HCT116 (cell line): ENCODE results near the gene CFAP57. TPM values are rescaled to one million over a fixed set of nuclear protein-coding genes. Genes with fewer than 3 reads are reported as not detected.
A peak's percentile ranks its signal among the peaks of the same experiment; 100 is the strongest.

Experiments
- ATAC-seq: fragments of 200-7000 bp; cut with Tn5 transposase; 2 replicates; pipeline ENCODE4 v1.9.1; 2020; ENCODE audit warnings: mild to moderate bottlenecking, moderate library complexity
- BruUV-seq: library from RNA; stranded (reverse); fragments of 400-500 nt; replicated peaks from 2 replicates; lab custom pipeline; 2021; lab: Mats Ljungman, UMichigan
- CTCF ChIA-PET: fragments of 300-600 bp; sonication (Branson Sonifier 250); formaldehyde crosslinking; loops from one replicate; lab custom pipeline; 2021; ENCODE audit warnings: antibody characterized with exemption; lab: Charles Lee
- POLR2A ChIA-PET: fragments of 300-600, 350-600 bp; sonication (Branson Sonifier 250); formaldehyde crosslinking; loops from one replicate; lab custom pipeline; 2021; ENCODE audit warnings: antibody characterized with exemption; lab: Charles Lee
- RAD21 ChIA-PET, 2 experiments: fragments of 300-600 bp; sonication (Branson Sonifier 250); formaldehyde crosslinking; loops; one replicate each; lab custom pipeline; 2023; ENCODE audit warnings: low total read pairs in 2 of 2; ENCODE audit not compliant: uncharacterized antibody in 2 of 2, unreplicated experiment in 2 of 2, low non-redundant PET in 1 of 2; lab: Charles Lee
- DNase-seq: peaks from one replicate; pipeline ENCODE4 v3.0.0-alpha.2; 2010; ENCODE audit warnings: low read depth, low spot score
- H2AFZ ChIP-seq: fragments of 200-600 bp; shearing (Covaris generic), sonication (generic); 2 replicates; pipeline ENCODE4 v1.6.1; 2017; ENCODE audit warnings: low read depth, mixed run types, mixed read lengths, antibody characterized with exemption, low read length; ENCODE audit not compliant: poor library complexity, severe bottlenecking
- H3K27ac ChIP-seq: 2 replicates; pipeline ENCODE4 v1.5.1; 2012; ENCODE audit warnings: low read depth, low read length
- H3K27me3 ChIP-seq: fragments of 200-600 bp; sonication (generic); 2 replicates; pipeline ENCODE4 v1.6.1; 2016; ENCODE audit warnings: mixed run types, low read length, mixed read lengths; ENCODE audit not compliant: insufficient read depth
- H3K36me3 ChIP-seq, 2 experiments: fragments of 200-500 bp in 1 of 2; fragments of 200-600 bp in 1 of 2; sonication (Bioruptor generic) in 1 of 2; sonication (generic) in 1 of 2; 2 replicates each; pipeline versions ENCODE4 v1.5.1 to v1.6.1; 2014 to 2016; ENCODE audit warnings: low read length in 2 of 2, inconsistent platforms in 1 of 2, mixed read lengths in 1 of 2, mixed run types in 1 of 2; ENCODE audit not compliant: insufficient read depth in 2 of 2, control insufficient read depth in 1 of 2
- H3K4me1 ChIP-seq, 2 experiments: fragments of 200-600 bp in 1 of 2; sonication (generic) in 1 of 2; 2 replicates each; pipeline versions ENCODE4 v1.5.1 to v1.6.1; 2012 to 2017; ENCODE audit warnings: low read length in 2 of 2, inconsistent platforms in 1 of 2, mild to moderate bottlenecking in 1 of 2, mixed read lengths in 1 of 2, mixed run types in 1 of 2, moderate library complexity in 1 of 2; ENCODE audit not compliant: insufficient read depth in 2 of 2, control insufficient read depth in 1 of 2
- H3K4me2 ChIP-seq: fragments of 200-600 bp; sonication (generic); 2 replicates; pipeline ENCODE4 v1.6.1; 2017; ENCODE audit warnings: mixed run types, low read length, mixed read lengths
- H3K4me3 ChIP-seq, 2 experiments: fragments of 200-600 bp in 1 of 2; sonication (generic) in 1 of 2; replicated peaks in 1 of 2; 2 replicates each; pipeline ENCODE4 v1.5.1; 2011 to 2016; ENCODE audit warnings: low read length in 2 of 2, control low read depth in 1 of 2, low read depth in 1 of 2, mild to moderate bottlenecking in 1 of 2, mixed read lengths in 1 of 2, mixed run types in 1 of 2
- H3K79me2 ChIP-seq: fragments of 200-600 bp; sonication (generic); 2 replicates; pipeline ENCODE4 v1.6.1; 2017; ENCODE audit warnings: mild to moderate bottlenecking, mixed run types, low read length, moderate library complexity, mixed read lengths; ENCODE audit not compliant: insufficient read depth
- H3K9ac ChIP-seq: fragments of 200-600 bp; sonication (generic); 2 replicates; pipeline ENCODE4 v1.6.1; 2016; ENCODE audit warnings: low read length, mixed read lengths
- H3K9me2 ChIP-seq: fragments of 200-600 bp; sonication (generic), shearing (Covaris generic); 2 replicates; pipeline ENCODE4 v1.6.1; 2017; ENCODE audit warnings: mixed run types, mild to moderate bottlenecking, moderate library complexity; ENCODE audit not compliant: insufficient read depth
- H3K9me3 ChIP-seq, 2 experiments: fragments of 200-500 bp in 1 of 2; fragments of 200-600 bp in 1 of 2; sonication (Bioruptor generic) in 1 of 2; sonication (generic) in 1 of 2; 2 replicates each; pipeline ENCODE4 v1.6.1; 2014 to 2017; ENCODE audit warnings: low read length in 2 of 2, mixed read lengths in 2 of 2, inconsistent platforms in 1 of 2, low read depth in 1 of 2, mild to moderate bottlenecking in 1 of 2, mixed run types in 1 of 2, moderate library complexity in 1 of 2; ENCODE audit not compliant: control insufficient read depth in 1 of 2, insufficient read depth in 1 of 2
- H4K20me1 ChIP-seq: fragments of 200-600 bp; sonication (generic), shearing (Covaris generic); 2 replicates; pipeline ENCODE4 v1.6.1; 2017; ENCODE audit warnings: mixed run types, mild to moderate bottlenecking, moderate library complexity; ENCODE audit not compliant: insufficient read depth
- CEBPB ChIP-seq: IDR thresholded peaks from 2 replicates; pipeline ENCODE4 v1.6.1; 2012; ENCODE audit warnings: low read depth
- ELF1 ChIP-seq: IDR thresholded peaks from 2 replicates; pipeline ENCODE4 v1.6.1; 2012; ENCODE audit warnings: low read depth, borderline replicate concordance
- EZH2 ChIP-seq: fragments of 200-600 bp; sonication (generic); IDR thresholded peaks from 2 replicates; pipeline ENCODE4 v1.6.1; 2017; ENCODE audit warnings: antibody characterized with exemption, mixed run types
- EZH2phosphoT487 ChIP-seq: fragments of 200-600 bp; IDR thresholded peaks from 2 replicates; pipeline ENCODE4 v1.6.1; 2018; ENCODE audit warnings: antibody characterized with exemption, borderline replicate concordance
- JUND ChIP-seq: IDR thresholded peaks from 2 replicates; pipeline ENCODE4 v1.6.1; 2012
- POLR2A ChIP-seq: IDR thresholded peaks from 2 replicates; pipeline ENCODE4 v1.7.0; 2011; ENCODE audit warnings: borderline replicate concordance; ENCODE audit not compliant: insufficient read depth, insufficient read length; ENCODE audit errors: extremely low read depth
- POLR2AphosphoS5 ChIP-seq: IDR thresholded peaks from 2 replicates; pipeline ENCODE4 v1.6.1; 2011; ENCODE audit warnings: mild to moderate bottlenecking, low read depth, low read length, moderate library complexity
- SRF ChIP-seq: IDR thresholded peaks from 2 replicates; pipeline ENCODE4 v1.6.1; 2012; ENCODE audit warnings: low read depth
- TCF7L2 ChIP-seq: IDR thresholded peaks from 2 replicates; pipeline ENCODE4 v1.7.0; 2011; ENCODE audit warnings: borderline replicate concordance, inconsistent platforms; ENCODE audit not compliant: insufficient read depth, insufficient read length; ENCODE audit errors: extremely low read depth
- intact Hi-C: fragments of 100-400 bp; cut with micrococcal nuclease; formaldehyde crosslinking; loops from 2 replicates; pipeline ENCODE4 v1.10.0; 2022
- total RNA-seq: library from RNA; stranded (reverse); gene quantifications from one replicate; pipeline ENCODE4 v1.2.1, GENCODE V29; 2021; ENCODE audit not compliant: unreplicated experiment
- TF ChIP-seq, protein P1 (sequence below), 3 experiments: fragments of 200-600 bp in 1 of 3; sonication (generic) in 1 of 3; IDR thresholded peaks in 2 of 3; conservative IDR thresholded peaks in 1 of 3; 2 replicates each; pipeline ENCODE4 v1.5.1; 2012 to 2017; ENCODE audit warnings: low read depth in 2 of 3, low read length in 2 of 3, antibody characterized with exemption in 1 of 3, borderline replicate concordance in 1 of 3, control low read depth in 1 of 3, mild to moderate bottlenecking in 1 of 3, mixed read lengths in 1 of 3, mixed run types in 1 of 3, moderate library complexity in 1 of 3; ENCODE audit not compliant: insufficient read depth in 1 of 3
- TF ChIP-seq, protein P2 (sequence below): IDR thresholded peaks from 2 replicates; pipeline ENCODE4 v1.6.1; 2011; ENCODE audit warnings: mild to moderate bottlenecking, low read length, moderate library complexity; ENCODE audit not compliant: insufficient replicate concordance; ENCODE audit errors: extremely low read depth
- TF ChIP-seq, protein P3 (sequence below): IDR thresholded peaks from 2 replicates; pipeline ENCODE4 v1.6.1; 2012
- TF ChIP-seq, protein P4 (sequence below): IDR thresholded peaks from 2 replicates; pipeline ENCODE4 v1.6.1; 2012; ENCODE audit warnings: low read depth

Gene CFAP57
- total RNA-seq, 1 experiment from 2014 or later, result 0.49 TPM

DNA sequence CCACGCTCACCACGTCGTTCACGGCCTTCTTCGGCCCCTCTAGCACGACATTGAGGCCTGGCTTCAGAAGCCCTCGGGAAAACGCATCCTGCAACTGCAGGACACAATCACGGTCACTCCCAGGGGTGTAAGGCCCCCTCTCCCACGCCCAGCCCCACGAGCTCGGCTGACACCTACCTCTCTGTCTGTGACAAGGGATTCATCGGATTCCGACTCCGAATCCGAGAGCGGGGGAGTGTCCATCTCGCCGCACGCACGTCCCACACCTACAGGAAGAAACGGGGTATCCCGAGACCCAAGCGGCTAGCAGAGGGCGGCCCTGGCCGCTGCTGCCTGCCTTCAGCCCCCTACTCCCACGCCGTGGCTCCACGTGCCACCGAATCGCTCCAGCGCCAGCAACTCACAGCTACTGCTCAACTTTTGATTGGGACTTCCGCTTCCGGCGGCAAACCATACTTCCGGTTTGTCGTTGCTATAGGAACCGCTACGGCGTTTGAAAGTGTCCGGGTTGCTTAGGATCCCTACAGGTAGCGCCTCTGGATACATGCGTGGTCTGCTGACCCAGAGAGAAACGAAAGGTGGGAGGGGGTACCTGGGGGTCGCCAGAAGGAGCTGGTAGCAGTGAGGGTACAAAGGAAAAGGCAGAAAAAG, at the start of gene CFAP57, which contains the start of gene EBNA1BP2 (continued):
- TF ChIP-seq, protein P1, sequence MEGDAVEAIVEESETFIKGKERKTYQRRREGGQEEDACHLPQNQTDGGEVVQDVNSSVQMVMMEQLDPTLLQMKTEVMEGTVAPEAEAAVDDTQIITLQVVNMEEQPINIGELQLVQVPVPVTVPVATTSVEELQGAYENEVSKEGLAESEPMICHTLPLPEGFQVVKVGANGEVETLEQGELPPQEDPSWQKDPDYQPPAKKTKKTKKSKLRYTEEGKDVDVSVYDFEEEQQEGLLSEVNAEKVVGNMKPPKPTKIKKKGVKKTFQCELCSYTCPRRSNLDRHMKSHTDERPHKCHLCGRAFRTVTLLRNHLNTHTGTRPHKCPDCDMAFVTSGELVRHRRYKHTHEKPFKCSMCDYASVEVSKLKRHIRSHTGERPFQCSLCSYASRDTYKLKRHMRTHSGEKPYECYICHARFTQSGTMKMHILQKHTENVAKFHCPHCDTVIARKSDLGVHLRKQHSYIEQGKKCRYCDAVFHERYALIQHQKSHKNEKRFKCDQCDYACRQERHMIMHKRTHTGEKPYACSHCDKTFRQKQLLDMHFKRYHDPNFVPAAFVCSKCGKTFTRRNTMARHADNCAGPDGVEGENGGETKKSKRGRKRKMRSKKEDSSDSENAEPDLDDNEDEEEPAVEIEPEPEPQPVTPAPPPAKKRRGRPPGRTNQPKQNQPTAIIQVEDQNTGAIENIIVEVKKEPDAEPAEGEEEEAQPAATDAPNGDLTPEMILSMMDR (IDR thresholded peaks at IDR 0.05 in 2 of 3, conservative IDR thresholded peaks at IDR 0.05 in 1 of 3; ENCODE audit: borderline replicate concordance in 1 of 3, insufficient read depth in 1 of 3, low read depth in 2 of 3, low read length in 2 of 3), result no peak
- TF ChIP-seq EZH2phosphoT487 (no peak), ELF1 (peak; percentile 89), JUND (no peak)

DNA sequence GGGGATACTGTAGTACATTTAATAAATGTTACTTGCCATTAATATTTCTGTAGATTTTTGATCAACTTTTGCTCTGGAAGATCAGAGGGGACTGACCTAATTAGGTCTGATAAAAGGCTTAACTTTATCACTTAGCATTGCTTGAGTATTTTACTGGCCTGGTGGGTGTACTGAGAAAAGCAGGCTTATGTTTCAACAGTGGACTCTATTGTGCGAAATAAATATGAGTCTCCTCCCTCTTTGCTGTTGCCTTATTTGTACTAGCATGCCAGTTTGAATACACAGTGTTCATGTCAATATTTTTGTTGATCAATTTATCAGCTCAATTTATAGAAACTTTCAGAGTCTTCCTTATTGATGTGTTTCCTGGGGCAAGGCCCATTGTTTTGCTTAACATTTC, 49.1 kb upstream of the CFAP57 start:
- intact Hi-C loops, result no loop called here
- no peaks in the 10 kb centered on the region for H3K4me1 ChIP-seq
- H3K9ac ChIP-seq, result no peak overlapping the region
- no peak for ATAC-seq
- H3K4me3 ChIP-seq, result no peak overlapping the region
- ChIA-PET CTCF (interaction anchor here (0.9 kb wide), 1 partner anchor 21 kb away, joined by 3 read pairs; no protein-coding TSS in a partner anchor), POLR2A (no interaction called here), RAD21 (interaction anchor here in 1 of 2 experiments (0.6 kb wide), 1 partner anchor 210 kb away, joined by 3 read pairs; no protein-coding TSS in a partner anchor)
- TF ChIP-seq, protein P2, sequence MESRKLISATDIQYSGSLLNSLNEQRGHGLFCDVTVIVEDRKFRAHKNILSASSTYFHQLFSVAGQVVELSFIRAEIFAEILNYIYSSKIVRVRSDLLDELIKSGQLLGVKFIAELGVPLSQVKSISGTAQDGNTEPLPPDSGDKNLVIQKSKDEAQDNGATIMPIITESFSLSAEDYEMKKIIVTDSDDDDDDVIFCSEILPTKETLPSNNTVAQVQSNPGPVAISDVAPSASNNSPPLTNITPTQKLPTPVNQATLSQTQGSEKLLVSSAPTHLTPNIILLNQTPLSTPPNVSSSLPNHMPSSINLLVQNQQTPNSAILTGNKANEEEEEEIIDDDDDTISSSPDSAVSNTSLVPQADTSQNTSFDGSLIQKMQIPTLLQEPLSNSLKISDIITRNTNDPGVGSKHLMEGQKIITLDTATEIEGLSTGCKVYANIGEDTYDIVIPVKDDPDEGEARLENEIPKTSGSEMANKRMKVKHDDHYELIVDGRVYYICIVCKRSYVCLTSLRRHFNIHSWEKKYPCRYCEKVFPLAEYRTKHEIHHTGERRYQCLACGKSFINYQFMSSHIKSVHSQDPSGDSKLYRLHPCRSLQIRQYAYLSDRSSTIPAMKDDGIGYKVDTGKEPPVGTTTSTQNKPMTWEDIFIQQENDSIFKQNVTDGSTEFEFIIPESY, result no peak
- TF ChIP-seq, protein P3, sequence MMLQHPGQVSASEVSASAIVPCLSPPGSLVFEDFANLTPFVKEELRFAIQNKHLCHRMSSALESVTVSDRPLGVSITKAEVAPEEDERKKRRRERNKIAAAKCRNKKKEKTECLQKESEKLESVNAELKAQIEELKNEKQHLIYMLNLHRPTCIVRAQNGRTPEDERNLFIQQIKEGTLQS, result no peak
- TF ChIP-seq SRF, result no peak
- TF ChIP-seq, protein P4, sequence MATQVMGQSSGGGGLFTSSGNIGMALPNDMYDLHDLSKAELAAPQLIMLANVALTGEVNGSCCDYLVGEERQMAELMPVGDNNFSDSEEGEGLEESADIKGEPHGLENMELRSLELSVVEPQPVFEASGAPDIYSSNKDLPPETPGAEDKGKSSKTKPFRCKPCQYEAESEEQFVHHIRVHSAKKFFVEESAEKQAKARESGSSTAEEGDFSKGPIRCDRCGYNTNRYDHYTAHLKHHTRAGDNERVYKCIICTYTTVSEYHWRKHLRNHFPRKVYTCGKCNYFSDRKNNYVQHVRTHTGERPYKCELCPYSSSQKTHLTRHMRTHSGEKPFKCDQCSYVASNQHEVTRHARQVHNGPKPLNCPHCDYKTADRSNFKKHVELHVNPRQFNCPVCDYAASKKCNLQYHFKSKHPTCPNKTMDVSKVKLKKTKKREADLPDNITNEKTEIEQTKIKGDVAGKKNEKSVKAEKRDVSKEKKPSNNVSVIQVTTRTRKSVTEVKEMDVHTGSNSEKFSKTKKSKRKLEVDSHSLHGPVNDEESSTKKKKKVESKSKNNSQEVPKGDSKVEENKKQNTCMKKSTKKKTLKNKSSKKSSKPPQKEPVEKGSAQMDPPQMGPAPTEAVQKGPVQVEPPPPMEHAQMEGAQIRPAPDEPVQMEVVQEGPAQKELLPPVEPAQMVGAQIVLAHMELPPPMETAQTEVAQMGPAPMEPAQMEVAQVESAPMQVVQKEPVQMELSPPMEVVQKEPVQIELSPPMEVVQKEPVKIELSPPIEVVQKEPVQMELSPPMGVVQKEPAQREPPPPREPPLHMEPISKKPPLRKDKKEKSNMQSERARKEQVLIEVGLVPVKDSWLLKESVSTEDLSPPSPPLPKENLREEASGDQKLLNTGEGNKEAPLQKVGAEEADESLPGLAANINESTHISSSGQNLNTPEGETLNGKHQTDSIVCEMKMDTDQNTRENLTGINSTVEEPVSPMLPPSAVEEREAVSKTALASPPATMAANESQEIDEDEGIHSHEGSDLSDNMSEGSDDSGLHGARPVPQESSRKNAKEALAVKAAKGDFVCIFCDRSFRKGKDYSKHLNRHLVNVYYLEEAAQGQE, result no peak
- TF ChIP-seq TCF7L2, result no peak
- TF ChIP-seq POLR2A, result no peak
- TF ChIP-seq CEBPB, result no peak
- no peak for TF ChIP-seq POLR2AphosphoS5
- TF ChIP-seq, protein P1 (IDR thresholded peaks at IDR 0.05 in 2 of 3, conservative IDR thresholded peaks at IDR 0.05 in 1 of 3; ENCODE audit: borderline replicate concordance in 1 of 3, insufficient read depth in 1 of 3, low read depth in 2 of 3, low read length in 2 of 3), result no peak
- no peak for TF ChIP-seq EZH2
- no peaks in the 10 kb centered on the region for H4K20me1 ChIP-seq
- H2AFZ ChIP-seq, result no peak overlapping the region
- no peaks in the 10 kb centered on the region for H3K79me2 ChIP-seq
- H3K9me3 ChIP-seq, result no peaks in the 10 kb centered on the region
- no peak overlapping the region for H3K27ac ChIP-seq
- H3K36me3 ChIP-seq, result no peaks in the 10 kb centered on the region
- no peaks in the 10 kb centered on the region for H3K27me3 ChIP-seq
- no TSS peak for BruUV-seq
- no peak overlapping the region for H3K4me2 ChIP-seq
- no peaks in the 10 kb centered on the region for H3K9me2 ChIP-seq
- no peak for DNase-seq
